ENCODE data around the gene ACSS1.

Gene ACSS1

DNA sequence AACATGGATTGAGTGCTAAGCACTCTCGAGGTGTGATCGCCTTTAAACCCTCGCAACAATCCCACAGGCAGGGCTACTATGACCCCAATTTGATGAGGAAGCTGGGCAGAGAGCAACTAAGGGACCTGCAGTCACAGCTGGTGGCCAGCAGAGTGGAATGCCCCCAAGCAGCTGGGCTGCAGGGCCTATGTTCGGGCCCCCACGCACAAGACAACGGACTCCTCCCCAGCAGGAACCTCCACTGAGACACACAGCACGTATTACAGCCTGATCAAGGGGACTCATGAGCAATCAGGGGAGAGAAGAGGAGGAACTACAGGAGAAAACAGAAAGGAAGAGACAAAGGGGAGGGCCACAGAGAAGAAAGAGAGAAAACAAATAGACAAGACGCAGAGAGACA is 87.2 kb downstream of the ACSS1 start:
- DNase-seq (ENCODE audit: low spot score), result no peak

DNA sequence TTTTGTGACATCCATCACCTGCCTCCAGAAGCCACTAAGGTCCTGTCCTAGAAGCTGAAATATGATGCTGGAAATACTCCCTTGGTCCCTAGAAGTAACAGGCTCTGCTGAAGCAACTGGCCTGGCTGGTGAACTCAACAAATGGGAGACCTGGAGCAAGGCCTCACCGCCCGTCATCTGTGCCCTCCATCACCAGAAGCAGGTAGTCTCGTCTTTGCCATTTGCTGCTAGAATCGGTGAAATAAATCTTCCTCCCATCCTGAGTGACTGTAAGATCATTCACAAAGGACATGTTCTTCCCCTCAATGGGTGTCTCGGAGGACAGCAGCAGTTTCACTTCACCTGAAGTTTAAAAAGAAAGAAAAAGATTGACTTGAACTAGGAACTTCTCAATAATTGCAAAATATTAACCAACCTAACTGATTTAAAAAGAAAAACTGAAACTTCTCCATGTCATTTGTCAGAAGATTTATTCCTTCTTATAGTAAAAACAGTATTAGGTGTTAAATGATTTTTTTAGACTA is 87.8 kb downstream of the ACSS1 start:
- no peak for DNase-seq (ENCODE audit: low spot score)

DNA sequence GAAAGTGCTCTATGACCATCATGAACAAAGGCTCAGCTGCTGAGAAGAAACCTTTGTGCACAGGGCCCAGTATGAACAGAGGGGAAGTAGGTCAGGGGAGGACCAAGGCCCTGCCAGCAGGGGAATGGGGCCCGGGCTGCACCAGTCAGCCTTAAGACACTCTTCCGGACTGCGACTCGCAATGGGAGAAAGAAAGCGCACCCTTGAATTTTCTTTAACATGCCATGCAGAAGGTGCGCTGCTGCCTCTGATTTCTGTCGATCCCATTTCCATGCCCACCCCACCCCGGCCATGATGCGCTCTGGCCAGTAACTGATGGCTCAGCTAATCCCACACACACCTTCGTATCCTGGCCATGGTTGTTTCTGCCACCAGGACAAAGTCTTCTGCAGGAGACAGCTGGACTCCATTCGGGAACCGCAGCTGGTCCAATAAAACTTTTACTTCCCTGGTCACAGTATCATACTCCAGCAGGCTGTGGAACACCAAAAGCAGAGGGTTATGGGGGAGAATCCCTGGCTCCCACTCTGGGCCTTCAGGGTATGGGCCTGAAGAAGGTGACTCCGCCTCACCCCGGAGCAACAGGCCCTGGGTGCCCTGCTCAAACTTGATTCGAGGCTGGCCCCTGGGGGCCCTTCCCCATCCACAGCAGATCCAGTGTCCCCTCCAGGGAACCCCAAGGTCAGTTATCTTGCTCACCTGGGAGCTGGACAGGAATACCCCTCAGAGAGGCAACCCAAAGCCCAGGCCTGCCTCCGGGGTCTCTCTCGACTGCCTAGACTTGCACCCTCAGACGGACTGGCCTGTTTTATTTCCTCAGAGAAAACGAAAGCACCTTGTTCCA is 88.5 kb downstream of the ACSS1 start:
- no peak for DNase-seq (ENCODE audit: low spot score)

DNA sequence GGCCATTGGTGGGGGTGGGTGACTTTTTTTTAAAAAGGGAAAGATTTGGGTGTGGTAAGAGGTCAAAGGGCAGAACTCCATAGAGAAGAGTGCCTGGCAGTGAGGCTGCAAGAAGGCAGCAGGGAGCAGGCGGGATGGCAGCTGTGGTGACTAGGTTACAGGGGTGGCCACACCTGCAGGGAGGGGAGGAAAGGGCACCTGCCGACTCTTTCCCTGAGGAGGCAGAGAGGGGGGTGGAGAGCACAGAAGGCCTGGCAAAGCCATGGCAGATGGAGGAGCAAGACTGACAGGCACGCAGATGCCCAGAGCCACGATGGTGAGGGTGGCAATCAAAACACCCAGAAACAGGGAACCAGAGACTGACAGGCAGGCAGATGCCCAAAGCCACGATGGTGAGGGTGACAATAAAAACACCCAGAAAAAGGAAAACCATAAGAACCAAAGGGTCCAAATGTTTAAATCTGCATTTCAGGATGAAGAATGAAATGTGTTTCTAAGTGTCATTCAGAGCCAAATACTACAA is 89.6 kb downstream of the ACSS1 start:
- DNase-seq (ENCODE audit: low spot score), result no peak

DNA sequence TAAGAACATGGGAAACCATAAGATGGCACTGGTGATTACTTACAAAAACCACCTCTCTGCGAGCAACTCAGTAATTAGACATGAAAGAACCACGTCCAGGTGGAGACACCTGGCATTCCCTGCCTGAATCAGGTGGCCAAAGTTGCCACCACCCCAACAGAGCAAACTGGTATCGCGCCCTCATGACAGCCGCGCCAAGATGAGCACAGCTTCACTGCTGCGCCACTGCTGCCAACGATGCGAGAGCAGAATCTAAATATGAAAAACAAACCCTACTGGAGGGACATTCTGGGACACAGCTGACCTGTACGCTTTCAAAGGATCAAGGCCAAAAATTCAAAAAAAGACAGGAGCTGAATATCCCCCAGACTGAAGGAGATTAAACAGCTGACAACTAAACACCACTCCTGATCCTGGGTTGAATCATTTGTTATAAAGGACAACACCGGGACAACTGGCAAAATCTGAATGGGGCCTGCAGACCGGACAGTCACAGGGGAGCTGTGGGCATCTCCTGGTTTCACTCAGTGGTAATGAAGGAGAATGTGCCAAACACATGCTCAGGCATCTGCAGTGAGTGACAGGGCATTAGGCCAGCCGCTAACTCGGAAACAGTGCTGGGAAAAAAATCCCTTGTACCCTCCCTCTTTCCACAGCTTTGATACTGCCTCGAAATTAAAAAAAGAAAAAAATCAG is 91.5 kb downstream of the ACSS1 start:
- no peak for DNase-seq (ENCODE audit: low spot score)

DNA sequence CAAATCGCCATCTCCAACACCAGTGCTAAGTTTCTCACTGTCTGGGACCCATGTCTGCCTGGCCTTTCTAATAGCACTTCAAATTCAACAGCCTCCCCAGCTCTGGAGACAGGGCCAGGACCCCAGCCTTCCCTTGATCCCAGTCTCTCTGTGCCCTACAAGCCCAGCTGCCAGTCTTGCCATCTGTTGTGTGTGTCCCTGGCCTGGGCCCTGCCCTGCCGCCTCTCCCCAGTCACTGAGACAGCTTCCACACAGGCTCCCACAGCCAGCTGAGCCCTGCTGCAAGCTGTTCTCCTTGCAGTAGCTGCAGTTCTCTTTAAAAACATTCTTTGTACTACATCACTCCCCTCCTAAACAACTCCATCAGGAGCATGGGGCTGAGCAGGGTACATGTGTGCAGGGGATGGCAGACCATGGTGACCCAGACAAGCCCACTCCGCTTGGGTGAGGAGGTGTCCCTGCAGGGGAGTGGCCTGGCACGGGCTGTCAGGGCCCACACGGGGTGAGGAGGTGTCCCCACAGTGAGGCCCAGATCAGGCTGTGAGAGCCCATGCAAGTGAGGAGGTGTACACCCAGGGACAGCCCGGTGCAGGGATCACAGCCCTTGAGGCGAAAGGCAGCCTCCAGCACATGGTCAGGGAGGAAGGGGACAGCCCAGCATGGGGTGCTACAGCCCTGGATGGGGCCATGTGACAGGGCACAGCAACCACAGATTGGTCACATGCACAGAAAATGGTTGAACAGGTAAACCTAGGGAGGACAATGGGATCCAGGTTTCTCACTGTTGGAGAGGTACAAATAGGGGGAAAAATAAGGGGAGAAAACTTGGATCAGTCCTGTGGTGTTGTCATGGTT is 92.6 kb downstream of the ACSS1 start:
- no peak for DNase-seq (ENCODE audit: low spot score)

DNA sequence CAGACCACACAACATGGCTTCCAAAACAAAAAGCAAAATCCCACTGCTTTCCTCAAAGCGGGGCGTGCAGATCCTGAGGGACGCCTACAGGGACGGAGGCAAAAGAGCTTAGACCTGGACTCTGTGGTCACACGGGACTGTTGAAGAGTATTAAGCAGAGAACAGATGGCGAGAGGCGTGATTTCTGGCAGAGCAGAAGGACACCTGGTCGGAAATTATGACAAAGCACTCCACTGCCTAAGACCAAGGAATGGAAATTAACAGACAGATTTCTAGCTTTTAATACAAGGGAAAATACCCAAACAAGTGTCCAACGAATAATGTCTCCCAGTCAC is 93.5 kb downstream of the ACSS1 start:
- no peak for DNase-seq (ENCODE audit: low spot score)

DNA sequence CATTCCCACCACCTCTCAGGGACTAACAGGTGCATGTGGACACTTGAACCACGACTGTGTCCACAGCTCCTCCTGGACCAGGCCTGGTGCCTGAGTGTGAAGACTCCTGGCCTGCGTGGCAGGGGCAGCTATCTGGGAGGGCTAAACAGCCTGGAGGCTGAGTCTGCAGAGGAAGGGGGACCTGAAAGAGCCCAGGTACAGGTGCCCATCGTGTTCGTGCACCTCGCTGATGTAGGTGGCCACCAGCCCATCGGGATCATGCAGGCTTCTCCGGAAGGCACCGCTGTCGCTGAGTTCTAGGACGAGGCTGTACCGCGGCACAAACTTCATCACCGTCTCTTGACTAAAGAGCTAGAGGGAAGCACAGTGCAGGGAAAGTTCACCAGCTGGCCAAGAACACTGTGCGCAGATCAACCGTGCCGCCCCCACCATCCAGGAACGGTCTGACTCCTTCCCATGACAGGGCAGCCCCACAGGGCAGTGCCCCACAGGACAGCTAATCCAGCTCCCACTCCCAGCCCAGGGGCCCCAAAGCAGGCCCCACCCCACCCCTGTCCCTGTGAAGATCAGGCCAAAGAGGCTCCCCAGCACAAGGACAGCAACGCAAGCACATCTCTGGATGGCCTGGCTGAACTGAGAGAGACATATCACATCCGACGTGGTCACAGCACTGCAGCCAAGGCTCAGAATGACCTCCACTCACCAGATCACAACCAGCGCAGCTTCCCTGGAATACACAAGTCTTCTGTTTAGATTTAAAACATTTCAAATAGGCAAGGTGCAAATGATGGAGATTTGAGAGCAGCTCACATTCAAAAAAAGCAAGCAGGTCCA is 94.0 kb downstream of the ACSS1 start:
- no peak for DNase-seq (ENCODE audit: low spot score)

DNA sequence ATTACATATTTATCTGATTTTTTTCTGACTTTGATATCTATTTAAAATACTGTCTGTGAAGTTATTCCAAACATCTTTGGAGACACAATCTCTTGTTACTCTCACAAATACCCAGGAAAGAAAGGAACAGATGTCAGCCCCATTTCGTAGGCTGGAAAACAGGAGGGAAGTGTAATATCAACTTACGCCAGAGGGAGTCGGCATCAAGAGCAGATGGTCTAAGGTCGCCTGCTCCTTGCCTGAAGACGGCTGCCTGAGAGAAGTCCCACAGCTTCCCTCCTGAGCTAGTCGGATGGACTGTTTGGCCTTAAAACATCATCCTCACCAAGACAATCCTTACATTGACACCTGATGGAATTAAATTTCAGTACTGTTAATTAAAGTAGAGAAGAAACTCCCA is 95.4 kb downstream of the ACSS1 start:
- no peak for DNase-seq (ENCODE audit: low spot score)

DNA sequence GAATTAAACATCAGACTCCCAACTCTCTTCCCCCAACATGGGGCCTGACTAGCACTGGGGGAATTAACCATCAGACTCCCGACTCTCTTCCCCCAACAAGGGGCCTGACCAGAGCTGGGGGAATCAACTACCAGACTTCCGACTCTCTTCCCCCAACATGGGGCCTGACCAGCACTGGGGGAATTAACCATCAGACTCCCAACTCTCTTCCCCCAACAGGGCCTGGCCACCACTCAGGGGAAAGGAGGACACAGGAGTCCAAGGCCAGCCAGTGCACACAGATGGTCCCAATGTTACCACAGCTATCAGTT is 95.8 kb downstream of the ACSS1 start:
- no peak for DNase-seq (ENCODE audit: low spot score)

DNA sequence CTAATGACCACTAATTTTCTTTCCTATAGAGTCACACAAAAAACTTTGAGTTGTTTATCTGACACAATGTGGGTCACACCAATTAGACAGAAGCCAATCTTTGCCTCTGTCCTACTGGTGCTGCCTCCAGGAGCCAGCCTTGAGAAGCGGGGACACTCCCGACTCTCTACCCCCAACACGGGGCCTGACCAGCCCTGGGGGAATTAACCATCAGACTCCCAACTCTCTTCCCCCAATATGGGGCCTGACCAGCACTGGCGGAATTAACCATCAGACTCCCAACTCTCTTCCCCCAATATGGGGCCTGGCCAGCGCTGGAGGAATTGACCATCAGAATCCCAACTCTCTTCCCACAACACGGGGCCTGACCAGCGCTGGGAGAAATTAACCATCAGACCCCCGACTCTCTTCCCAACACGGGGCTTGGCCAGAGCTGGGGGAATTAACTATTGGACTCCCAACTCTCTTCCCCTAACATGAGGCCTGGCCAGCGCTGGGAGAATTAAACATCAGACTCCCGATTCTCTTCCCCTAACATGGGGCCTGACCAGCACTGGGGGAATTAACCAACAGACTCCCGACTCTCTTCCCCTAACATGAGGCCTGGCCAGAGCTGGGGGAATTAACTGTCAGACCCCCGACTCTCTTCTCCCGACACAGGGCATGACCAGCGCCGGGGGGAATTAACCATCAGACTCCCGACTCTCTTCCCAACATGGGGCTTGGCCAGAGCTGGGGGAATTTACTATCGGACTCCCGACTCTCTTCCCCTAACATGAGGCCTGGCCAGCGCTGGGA is 96.4 kb downstream of the ACSS1 start:
- DNase-seq (ENCODE audit: low spot score), result no peak

DNA sequence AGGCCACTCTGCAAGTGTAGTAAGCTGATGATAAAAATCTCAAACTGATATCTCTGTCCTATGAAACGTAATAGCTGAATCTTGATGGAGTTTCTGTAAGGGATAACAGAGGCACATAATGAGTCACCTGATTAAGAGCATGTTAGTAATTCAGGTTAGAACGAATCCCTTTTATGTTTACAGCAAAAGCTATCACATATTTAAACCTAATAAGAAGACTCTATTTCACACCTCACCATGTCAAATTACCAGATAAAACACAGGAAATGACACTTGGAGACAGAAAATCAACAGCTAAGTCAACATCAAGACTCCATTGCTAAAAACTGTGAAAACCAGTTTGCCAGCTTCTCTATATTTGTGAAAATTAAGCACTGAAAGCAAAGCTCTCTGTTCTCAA is 97.1 kb downstream of the ACSS1 start:
- DNase-seq (ENCODE audit: low spot score), result no peak

DNA sequence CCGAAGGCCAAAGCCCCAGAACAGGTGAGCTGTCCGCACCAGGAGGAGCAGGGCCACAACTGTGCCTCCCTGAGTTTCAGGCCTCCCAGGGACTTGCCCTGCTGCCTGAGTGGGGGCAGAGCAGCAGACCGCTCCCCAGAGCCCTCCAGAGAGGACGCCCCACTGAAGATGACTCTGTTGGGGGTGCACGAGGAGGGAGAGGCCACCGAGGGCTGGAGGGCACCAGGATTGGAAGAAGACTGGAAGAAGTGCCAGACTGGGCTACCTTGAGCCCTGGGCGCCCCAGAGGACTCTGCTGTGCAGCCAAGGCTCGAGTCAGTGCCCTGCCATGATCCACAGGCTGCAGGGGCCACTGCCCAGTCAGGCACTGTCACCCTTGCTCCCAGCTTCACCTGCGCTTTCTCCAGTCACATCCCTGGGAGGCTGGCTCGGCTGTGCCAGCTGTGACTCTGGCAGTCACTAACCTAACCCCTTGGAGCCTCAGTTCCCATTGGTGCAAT is 97.6 kb downstream of the ACSS1 start:
- no peak for DNase-seq (ENCODE audit: low spot score)

DNA sequence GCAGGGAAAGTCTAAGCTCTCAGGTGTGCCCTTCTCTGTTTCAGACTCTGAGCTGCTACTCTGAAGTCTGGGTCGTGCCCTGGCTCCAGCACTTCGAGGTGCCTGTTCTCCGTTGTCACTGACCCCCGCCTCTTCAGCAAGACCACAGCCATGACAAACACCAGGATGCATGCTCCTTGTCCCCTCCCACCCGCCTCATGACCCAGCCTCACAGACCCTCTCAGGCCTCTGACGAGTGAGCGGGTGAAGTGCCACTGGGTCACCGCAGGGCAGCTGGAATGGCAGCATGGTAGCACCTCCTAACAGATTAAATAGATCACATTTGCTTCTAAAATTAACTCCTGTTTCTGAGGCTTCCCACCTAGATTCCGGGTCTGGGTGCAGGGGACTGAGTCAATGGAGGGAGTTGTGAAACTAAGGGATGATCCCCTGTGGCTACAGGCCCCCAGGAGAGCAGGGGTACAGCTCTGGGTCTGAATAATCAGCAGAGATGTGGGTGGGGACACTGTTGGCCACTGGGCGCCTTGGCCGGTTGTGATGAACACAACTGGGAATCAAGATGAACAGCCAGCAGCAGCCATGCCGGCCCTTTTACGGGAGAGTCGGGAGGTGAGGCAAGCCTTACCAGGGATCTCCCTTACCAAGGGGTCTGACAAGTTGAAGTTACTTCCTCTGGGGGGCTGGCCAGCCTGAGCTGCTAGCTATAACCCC is 98.2 kb downstream of the ACSS1 start:
- no peak for DNase-seq (ENCODE audit: low spot score)

DNA sequence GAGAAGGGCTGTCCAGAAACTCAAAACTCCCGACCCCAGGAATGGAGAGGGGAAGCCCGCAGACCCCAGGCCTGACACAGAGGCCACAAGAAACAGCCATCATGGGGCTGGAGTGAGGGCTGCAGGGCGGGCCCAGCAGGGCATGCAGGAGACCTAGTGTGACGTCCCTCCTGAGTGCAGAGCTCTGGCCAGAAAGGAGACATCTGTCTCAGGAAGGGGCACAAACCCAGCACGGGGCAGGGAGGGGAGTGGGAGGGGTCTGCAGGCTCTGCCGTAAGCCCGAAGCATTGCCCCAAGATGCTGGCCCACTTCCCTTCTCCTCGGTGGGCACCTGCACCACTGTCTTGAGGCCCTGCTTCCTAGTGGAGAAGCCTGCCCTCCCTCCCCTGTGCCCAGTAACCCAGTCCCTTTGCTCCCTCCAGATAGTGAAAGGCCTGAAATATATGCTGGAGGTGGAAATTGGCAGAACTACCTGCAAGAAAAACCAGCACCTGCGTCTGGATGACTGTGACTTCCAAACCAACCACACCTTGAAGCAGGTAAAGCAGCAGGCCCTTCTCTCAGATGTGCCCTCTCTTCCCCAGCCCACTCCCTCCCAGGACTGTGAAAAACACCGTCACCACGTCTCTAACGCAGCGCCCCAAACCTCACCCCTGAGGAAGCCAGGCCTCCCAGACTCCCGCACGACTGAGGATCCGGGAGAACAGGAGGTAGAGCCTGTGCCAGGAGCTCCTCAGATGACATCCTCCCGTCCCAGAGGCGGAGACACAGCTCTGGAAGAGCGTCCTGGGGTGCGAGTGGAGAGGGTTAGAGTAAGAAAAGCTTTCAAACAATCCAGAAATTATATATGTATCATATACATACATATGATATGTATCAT is 99.2 kb downstream of the ACSS1 start:
- DNase-seq (ENCODE audit: low spot score), result no peak

DNA sequence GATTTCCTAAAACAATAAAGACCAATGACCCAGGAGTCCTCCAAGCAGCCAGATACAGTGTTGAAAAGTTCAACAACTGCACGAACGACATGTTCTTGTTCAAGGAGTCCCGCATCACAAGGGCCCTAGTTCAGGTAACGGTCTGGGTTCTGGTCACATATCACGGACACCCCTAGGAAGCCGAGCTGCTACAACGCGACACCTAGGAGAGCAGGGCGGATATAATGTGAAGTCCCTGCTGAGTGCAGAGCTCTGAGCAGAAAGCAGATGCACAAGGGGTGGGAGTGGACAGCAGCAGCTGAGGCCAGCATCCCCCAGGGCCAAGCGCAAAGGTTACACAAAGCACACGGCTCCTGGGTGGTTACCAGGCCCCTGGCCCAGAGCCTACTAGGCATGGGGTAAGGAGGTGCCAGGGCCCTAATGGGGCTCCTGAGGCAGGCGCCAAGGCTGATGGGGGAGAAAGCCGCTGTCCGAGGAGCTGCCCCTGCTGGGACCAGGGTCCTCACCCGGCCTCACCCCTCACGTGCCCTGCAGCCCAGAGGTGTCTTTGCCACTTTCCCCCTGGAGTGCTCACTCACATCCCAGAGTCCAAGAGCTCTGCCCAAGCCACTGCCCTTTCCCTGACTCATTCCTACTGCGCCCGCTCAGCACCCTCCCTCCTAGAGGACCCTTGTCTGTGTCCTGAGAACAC is 100.5 kb downstream of the ACSS1 start:
- DNase-seq (ENCODE audit: low spot score), result no peak

Data from AG20443 (cell line).